ENCODE results near the gene ENTPD6.

Gene ENTPD6

DNA sequence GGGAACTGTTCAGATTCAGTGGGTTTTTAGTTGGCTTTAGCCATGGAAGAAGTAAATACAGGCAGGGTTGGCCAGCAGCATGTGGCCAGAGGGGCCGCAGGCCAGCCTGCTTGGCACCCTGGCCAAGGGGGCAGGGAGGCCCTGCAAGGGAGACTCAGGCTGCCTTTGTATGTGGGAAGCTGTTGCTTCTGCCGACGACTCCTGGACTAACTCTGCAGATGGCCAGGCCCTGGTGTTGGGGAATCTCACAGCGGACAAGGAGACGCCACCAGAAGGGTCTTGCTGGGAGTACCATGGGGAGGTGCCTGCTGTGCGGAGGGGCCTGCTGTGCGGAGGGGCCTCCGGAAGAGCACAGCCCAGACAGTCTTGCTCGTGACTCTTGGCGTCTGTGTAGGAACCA is 77.5 kb downstream of the ENTPD6 start:
- no peaks in the 10 kb centered on the region for H3K79me2 ChIP-seq (ENCODE audit: low read length)
- H3K36me3 ChIP-seq (replicated peaks; ENCODE audit: low read depth, low read length) = peaks cover 28% of the 10 kb centered on the region
- no peak overlapping the region for H3K9ac ChIP-seq (ENCODE audit: low read length)
- H3K4me2 ChIP-seq (ENCODE audit: low read length) = no peak overlapping the region
- H3K4me3 ChIP-seq (ENCODE audit: low read length) = no peak overlapping the region
- H3K27me3 ChIP-seq (ENCODE audit: low read depth, low read length) = no peaks in the 10 kb centered on the region
- no peak overlapping the region for H2AFZ ChIP-seq (ENCODE audit: low read depth, low read length)
- TF ChIP-seq EZH2phosphoT487 (IDR thresholded peaks at IDR 0.05; ENCODE audit: low read depth) = no peak
- TF ChIP-seq, protein P1, sequence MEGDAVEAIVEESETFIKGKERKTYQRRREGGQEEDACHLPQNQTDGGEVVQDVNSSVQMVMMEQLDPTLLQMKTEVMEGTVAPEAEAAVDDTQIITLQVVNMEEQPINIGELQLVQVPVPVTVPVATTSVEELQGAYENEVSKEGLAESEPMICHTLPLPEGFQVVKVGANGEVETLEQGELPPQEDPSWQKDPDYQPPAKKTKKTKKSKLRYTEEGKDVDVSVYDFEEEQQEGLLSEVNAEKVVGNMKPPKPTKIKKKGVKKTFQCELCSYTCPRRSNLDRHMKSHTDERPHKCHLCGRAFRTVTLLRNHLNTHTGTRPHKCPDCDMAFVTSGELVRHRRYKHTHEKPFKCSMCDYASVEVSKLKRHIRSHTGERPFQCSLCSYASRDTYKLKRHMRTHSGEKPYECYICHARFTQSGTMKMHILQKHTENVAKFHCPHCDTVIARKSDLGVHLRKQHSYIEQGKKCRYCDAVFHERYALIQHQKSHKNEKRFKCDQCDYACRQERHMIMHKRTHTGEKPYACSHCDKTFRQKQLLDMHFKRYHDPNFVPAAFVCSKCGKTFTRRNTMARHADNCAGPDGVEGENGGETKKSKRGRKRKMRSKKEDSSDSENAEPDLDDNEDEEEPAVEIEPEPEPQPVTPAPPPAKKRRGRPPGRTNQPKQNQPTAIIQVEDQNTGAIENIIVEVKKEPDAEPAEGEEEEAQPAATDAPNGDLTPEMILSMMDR (IDR thresholded peaks at IDR 0.05; ENCODE audit: low read depth, low read length) = no peak
- no peaks in the 10 kb centered on the region for H3K9me3 ChIP-seq (ENCODE audit: insufficient read depth, low read length)
- H4K20me1 ChIP-seq (ENCODE audit: insufficient read depth, low read length) = peaks cover 3% of the 10 kb centered on the region; the same call in 1 of the 2 replicates
- H3K4me1 ChIP-seq (ENCODE audit: low read length) = no peaks in the 10 kb centered on the region
- H3K27ac ChIP-seq (ENCODE audit: low read length) = no peak overlapping the region

DNA sequence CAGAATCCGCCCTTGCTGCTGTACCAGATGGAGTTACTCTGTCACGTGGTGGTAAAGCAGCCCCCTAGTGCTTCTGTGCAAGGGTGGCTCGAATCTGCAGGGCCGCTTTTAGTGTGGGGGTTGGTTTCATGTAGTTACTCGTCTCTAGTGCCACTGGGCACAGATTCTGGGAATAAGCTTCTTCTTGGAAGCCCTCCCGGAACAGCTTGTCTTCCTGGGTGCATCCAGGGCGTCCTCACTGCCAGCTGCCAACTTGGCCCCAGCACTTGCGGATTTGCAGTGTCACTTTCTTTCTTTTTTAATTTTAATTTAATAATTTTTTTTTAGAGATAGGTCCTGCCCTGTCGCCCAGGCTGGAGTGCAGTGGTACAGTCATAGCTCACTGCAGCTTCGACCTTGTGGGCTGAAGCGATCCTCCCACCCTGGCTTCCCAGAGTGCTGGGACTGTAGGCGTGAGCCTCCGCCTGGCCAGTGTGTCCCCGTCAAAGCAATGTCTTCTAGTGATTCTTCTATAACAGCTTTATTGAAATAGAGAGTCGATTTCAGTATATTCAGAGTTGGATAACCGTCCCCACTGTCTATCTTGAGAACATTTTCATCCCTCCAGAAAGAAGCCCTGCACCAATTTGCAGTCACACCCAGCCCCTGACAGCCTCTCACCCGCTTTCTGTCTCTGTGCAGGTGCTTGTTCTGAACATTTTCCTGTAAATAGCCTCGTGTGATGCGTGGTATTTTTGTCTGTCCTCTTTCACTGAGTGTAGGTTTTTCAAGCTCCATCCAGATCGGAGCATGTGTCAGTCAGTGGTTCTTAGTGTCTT is 78.2 kb downstream of the ENTPD6 start:
- Histone ChIP-seq H3K4me1 (ENCODE audit: low read length) (no peaks in the 10 kb centered on the region), H2AFZ (ENCODE audit: low read depth, low read length) (no peak overlapping the region), H3K27ac (ENCODE audit: low read length) (no peak overlapping the region), H3K4me2 (ENCODE audit: low read length) (no peak overlapping the region), H3K9me3 (ENCODE audit: insufficient read depth, low read length) (no peaks in the 10 kb centered on the region), H3K27me3 (ENCODE audit: low read depth, low read length) (no peaks in the 10 kb centered on the region), H3K79me2 (ENCODE audit: low read length) (no peaks in the 10 kb centered on the region), H3K9ac (ENCODE audit: low read length) (no peak overlapping the region), H3K36me3 (replicated peaks; ENCODE audit: low read depth, low read length) (peaks cover 32% of the 10 kb centered on the region), H4K20me1 (ENCODE audit: insufficient read depth, low read length) (peaks cover 3% of the 10 kb centered on the region; the same call in 1 of the 2 replicates), H3K4me3 (ENCODE audit: low read length) (no peak overlapping the region)
- TF ChIP-seq, protein P1 (IDR thresholded peaks at IDR 0.05; ENCODE audit: low read depth, low read length) = no peak
- TF ChIP-seq EZH2phosphoT487 (IDR thresholded peaks at IDR 0.05; ENCODE audit: low read depth) = no peak

DNA sequence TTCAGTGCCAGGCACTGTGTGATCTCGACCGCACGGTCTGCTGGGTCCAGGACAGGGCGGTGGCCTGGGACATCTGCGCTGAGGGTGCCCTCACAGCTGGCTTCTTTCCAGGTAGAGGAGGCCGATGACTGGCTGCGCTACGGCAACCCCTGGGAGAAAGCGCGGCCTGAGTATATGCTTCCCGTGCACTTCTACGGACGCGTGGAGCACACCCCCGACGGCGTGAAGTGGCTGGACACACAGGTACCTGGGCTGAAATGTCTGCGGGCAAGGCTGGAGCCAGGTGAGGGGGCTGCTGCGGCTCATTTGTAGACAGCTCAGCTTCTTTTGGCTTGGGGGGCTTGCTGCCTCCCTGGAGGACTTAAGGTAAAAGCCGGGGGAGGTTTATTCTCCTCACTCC is 79.0 kb downstream of the ENTPD6 start:
- TF ChIP-seq EZH2phosphoT487 (IDR thresholded peaks at IDR 0.05; ENCODE audit: low read depth) = no peak
- TF ChIP-seq, protein P1 (IDR thresholded peaks at IDR 0.05; ENCODE audit: low read depth, low read length) = no peak
- no peaks in the 10 kb centered on the region for H3K9me3 ChIP-seq (ENCODE audit: insufficient read depth, low read length)
- no peaks in the 10 kb centered on the region for H3K27me3 ChIP-seq (ENCODE audit: low read depth, low read length)
- H3K4me3 ChIP-seq (ENCODE audit: low read length) = no peak overlapping the region
- H4K20me1 ChIP-seq (ENCODE audit: insufficient read depth, low read length) = peaks cover 6% of the 10 kb centered on the region; the same call in 1 of the 2 replicates
- H2AFZ ChIP-seq (ENCODE audit: low read depth, low read length) = no peak overlapping the region
- H3K4me1 ChIP-seq (ENCODE audit: low read length) = no peaks in the 10 kb centered on the region
- no peak overlapping the region for H3K9ac ChIP-seq (ENCODE audit: low read length)
- peaks cover 37% of the 10 kb centered on the region for H3K36me3 ChIP-seq (replicated peaks; ENCODE audit: low read depth, low read length)
- H3K4me2 ChIP-seq (ENCODE audit: low read length) = no peak overlapping the region
- H3K27ac ChIP-seq (ENCODE audit: low read length) = no peak overlapping the region
- H3K79me2 ChIP-seq (ENCODE audit: low read length) = no peaks in the 10 kb centered on the region

DNA sequence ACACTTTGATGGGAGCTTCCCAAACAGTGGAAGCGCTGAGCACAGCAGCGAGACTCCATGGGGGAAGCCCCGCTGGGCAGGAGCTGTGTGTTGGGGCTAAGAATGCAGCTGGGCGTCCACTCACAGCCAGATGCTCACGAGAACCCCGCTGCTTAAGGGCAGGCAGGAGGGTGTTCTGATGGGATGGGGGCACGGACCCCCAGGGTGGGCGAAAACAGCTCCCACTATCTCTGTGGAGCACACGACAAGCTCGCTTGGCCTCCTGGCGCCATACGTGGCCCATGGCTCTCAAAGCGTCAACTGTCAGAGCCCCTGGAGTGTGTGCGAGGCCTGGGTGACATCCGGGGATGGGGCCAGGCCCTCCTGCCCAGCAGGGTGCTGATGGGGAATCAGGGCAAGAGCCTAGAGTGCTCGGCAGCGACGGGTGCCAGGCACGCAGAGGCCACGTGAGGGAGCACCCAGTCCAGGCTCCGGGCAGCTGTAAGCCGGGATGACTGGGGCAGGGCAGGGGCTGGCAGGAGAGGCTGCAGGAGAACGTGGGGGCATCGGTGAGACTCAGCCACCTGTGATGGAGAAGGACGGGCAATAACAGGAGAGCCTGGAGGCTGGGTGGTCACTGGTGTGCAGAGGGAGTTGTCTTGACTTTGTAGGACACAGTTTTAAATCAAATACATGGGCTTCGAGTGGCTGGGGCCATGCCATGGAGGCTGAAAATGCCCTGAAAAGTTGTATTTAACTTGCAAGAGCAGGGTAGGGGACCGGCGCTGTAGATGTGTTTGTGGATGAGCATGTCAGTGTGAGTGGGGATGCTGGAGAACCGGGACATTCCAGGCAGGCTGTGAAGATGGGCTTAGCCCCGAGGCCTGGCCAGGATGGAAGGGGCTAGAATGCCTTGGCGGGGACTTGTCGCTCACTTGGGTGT is 79.6 kb downstream of the ENTPD6 start:
- peaks cover 36% of the 10 kb centered on the region for H3K36me3 ChIP-seq (replicated peaks; ENCODE audit: low read depth, low read length)
- no peak overlapping the region for H2AFZ ChIP-seq (ENCODE audit: low read depth, low read length)
- no peaks in the 10 kb centered on the region for H3K79me2 ChIP-seq (ENCODE audit: low read length)
- no peak overlapping the region for H3K27ac ChIP-seq (ENCODE audit: low read length)
- peaks cover 4% of the 10 kb centered on the region for H3K4me1 ChIP-seq (ENCODE audit: low read length)
- H3K4me2 ChIP-seq (ENCODE audit: low read length) = no peak overlapping the region
- H3K27me3 ChIP-seq (ENCODE audit: low read depth, low read length) = no peaks in the 10 kb centered on the region
- TF ChIP-seq, protein P1 (IDR thresholded peaks at IDR 0.05; ENCODE audit: low read depth, low read length) = no peak
- no peak for TF ChIP-seq EZH2phosphoT487 (IDR thresholded peaks at IDR 0.05; ENCODE audit: low read depth)
- no peak overlapping the region for H3K9ac ChIP-seq (ENCODE audit: low read length)
- H3K4me3 ChIP-seq (ENCODE audit: low read length) = no peak overlapping the region
- peaks cover 11% of the 10 kb centered on the region; the same call in 1 of the 2 replicates for H4K20me1 ChIP-seq (ENCODE audit: insufficient read depth, low read length)
- no peaks in the 10 kb centered on the region for H3K9me3 ChIP-seq (ENCODE audit: insufficient read depth, low read length)

All from OCI-LY3 (cell line).